NOMO-1 treated with DMSO at 0.1 percent for 48 hours (cell line): ENCODE measurements around the gene PLA2G4A.

Experiments used
- DNase-seq: peaks from one replicate; lab custom pipeline; 2025; ENCODE audit not compliant: unreplicated experiment; lab: John Stamatoyannopoulos, UW

PLA2G4A gene

DNA sequence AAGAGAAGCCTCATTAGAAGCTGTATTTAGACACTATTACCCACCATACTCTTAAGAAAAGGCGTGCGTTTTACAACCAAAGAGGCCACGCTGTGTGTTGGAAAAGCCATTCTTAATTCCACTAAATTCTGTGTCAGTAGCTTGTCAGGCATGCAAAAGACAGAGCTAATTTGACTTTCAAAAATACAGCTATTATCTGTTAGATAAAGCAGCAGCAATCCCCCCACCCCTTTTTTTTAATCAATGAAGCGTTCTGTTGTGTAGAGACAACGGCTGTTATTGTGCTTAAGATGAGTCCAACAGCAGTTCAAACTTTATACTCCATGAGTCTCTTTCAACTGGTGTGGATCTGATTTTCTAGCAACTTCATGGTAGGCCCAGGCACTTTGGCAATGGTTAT, 43.5 kb downstream of the PLA2G4A start:
- no peak for DNase-seq

DNA sequence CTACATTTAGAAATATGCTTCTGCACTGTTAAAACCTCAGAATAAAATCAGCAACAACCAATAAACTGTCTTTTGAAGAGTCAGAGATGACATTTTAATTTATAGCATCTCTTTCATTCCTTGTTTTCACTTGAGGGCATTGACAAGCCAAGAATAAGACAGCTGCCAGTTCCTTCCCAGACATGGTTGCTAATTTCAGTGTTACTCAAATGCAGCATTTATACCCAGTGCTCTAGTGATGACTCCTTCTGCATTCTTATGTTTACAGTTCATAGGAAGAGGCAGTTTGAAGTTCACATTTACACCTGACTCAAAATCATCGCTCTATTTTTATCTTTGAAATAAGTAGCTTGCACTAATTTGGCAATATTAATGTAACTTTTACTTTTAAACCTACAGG, 44.9 kb downstream of the PLA2G4A start:
- no peak for DNase-seq

DNA sequence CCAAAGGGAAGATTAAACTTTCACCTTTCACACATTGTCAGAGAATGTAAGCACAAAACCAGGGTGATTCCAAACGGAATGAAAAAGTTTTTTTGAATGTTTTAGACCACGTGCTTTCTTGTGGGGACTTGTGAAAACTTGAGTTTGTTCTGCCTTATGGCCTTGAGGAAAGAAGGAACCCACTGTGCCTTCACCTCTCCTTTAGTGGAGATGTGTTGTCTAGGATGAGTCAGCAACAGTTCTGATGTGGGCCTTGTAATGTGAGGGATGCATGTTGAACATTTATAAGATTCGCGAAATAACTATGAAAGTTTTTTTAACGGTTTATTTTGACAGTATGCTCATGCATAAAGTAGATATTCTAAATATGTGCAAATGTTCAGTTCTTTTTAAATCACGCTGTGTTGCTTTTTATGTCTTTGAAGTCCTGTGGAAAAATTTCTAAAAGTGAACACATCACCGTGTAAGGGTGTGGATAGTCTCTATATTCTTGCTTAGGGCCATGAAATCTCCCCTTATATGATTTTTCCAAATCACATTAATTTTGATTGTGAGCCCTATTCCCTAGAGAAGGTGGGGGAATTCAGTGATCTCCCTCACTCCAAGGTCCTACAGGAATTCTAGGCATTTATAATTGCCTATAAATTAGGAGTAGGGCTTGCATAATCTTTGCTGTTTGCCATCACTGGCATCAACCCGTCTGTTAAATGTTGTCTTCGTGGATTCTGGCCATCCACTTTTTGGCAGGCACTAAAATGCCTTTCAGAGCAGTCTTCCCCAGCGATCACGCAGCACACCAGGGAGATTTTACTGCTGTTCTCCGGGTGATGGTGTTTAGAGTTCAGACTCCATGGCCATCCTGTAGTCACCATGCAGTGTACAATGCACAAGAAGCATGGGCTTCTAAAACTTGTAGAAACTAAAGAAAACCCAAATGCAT, 47.4 kb downstream of the PLA2G4A start:
- DNase-seq, result no peak

DNA sequence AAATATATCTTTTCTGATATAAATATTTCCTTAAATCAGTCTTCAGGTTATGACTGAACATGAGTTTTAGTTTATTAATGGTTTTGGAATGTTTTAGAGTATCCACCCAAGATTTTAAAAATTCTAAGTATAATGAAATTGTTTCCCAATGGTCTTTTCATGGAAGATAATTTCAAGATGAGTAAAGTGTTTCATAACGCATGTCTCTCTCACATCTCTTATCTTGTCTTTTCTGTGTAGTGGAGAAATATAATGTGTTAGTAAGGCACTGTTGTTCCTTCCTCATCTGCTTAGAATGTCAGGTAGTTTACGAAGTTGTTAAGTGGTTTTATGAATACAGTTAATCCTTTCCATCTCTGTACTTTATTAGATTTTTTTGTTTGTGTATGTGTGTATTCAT, 49.6 kb downstream of the PLA2G4A start:
- peak; percentile 7 for DNase-seq

DNA sequence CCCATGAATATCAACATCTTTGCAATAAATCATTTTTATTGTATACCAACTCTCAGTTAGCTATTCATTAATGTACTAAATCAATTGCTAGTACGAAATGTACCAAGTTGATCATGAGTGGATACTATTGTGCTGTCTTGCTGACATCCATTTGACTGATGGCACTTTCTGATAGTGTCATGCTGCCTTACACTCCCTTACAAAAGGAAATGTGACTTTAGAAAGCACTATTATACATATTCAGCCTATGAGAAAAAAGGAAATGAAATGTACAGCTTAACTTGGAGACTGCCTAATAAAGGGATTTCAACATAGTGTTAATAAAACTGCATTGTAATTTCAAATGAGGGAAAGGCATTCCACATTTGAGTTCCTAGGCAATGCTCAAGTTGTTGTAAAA, 52.2 kb downstream of the PLA2G4A start:
- no peak for DNase-seq

DNA sequence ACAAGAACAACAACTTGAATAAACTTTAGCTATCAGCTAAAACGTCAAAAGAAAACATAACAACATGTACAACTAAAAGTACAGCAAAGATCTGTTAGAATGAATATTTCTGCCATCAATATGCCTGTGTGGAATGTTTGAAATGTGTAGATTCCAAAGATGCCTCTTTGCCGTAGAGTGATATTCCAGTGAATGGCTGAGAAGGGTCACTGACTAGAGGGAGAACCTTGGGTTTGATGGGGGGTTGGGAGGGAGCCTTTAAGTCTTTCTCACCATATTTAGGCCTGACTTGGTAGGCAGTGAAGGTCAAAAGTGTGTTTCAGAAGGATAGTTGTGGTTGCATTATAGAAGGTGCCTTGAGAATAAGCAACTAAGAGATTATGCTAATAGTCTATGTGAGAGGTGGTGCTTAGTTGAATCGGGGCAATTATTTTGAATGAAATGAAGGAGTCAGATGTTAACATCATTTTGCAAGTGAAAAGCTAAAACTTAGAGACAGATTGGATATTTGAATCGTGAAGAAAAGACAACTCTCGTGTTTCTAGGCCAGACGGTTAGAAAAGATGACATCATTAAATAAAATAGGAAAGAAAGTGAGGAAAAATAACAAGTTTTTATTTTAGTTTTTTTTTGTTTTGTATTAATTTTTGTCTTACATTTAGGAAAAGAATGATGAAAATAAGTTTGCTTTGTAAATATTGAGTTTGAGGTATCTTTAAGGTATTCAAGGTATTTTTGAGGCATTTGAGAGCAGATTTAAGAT, 53.8 kb downstream of the PLA2G4A start:
- no peak for DNase-seq

DNA sequence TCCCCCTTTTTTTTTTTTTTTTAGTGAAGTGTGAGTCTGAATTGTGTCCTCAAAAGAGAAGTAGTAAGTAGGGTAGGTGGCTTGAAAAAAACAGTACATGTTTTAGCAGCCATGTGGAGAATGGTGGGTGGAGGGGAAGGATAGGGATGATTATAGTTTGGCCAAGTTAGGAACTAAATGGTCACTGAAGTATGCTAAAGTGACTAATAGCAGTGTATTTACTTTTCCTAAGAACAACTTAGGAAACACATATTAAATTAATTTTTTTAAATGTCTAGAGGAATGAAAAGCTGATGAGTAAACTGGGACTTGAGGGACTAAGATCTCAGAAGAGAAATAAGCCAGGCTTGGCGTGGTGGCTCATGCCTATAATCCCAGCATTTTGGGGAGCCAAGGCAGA, 55.5 kb downstream of the PLA2G4A start:
- DNase-seq, result no peak

DNA sequence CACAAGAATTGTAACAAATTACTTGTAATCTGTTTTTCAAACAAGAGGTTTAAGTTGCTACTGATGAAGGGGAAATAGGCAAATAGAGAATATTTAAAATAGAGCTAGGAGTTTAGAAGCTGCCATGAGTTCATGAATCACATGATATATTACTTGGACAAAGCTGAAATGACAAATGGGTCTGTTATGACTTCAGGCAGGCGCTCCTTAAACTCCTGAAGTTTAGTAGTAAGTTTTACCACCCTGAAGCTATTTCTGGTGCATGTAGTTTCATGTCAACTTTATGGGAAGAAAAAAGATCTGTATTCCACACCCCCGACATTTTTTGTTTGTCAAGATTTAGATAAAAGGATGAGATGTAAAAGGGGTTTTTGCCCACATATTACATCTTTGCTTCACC, 58.5 kb downstream of the PLA2G4A start:
- DNase-seq, result no peak

DNA sequence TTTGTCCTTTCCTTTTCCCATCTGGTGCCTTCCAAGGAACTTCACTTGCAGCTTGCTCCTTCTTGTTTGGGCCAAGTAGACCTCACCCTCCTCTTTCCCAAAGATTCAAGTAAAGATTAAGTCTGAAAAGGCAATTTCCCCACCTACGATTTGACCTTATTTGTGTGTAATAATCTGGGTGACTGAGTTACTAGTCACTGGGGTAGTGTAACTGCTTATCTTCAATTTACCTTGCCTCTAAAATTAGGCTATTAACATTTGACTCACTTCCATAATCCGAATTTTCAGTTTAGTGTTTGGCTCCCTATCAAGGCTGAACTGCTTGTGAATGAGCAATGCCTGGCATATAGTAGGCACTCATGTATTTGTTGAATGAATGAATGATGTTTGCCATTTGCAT, 59.6 kb downstream of the PLA2G4A start:
- DNase-seq, result no peak

DNA sequence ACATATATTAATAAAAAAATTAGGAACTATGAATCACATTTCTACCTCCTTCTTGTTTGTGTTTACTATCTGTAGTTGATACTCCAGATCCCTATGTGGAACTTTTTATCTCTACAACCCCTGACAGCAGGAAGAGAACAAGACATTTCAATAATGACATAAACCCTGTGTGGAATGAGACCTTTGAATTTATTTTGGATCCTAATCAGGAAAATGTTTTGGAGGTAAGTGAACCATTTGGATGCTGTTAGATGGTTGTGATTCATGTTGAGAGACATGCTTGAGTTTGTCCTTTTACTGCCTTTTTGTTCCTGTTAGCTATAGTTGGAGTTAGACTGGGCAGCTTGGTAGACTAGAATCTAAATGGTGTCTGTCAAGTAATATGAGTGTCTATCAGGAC, 64.2 kb downstream of the PLA2G4A start:
- no peak for DNase-seq

DNA sequence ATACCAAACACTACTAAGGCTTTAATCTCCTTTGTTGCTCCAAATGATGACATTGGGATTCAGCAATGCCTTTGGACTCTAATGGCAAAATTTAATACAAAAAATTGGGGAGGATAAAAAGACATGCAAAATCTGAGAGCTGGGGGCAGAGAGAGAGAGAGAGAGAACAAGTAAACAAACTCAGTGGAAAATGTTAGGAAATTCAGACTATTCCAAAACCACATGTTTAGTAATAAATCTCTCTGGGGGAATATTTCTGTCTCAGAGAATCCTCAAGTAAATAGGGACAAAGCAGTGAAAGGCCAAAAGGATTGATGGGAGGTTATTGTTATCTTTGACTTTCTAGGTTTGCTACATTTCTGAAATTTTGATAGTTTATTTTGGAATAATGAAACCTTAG, 65.7 kb downstream of the PLA2G4A start:
- DNase-seq, result no peak

DNA sequence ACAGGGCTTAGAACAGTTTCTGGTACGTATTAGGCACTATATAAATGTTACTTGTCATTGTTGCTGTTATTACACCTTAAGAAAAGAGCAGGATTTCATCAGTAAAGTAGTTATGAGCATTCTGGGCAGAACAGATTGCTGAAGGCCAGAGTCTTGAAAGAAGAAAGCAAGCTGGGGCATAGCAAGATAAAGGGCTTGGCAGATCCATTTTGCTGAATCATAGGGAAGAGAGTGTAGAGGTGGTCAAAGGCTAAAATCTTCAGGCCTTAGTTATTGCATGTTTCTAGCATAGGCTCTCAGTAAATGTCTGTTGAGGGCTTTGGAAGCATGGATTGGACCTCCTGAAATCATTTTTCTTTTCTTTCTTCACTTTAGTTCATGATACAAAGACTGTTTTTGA, 67.5 kb downstream of the PLA2G4A start:
- DNase-seq, result no peak

DNA sequence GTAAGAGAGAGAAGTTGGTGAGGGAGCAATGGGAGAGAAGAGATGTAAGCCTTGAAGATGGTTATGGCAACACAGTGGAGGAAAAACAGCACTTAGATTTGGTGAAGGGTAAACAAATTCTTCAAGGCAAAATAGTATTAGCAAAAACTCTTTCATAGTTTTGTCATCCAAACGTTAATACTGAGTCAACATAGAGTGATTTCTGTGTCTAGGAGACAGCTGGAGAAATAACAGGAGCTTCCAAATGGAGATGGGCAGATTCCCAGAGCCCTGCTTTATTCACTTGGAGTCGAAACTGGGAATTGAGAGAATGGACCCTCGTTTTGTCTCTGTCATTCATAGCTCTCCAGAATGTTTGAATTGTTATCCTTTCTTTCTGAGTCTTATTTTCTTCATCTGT, 68.3 kb downstream of the PLA2G4A start:
- DNase-seq, result no peak

DNA sequence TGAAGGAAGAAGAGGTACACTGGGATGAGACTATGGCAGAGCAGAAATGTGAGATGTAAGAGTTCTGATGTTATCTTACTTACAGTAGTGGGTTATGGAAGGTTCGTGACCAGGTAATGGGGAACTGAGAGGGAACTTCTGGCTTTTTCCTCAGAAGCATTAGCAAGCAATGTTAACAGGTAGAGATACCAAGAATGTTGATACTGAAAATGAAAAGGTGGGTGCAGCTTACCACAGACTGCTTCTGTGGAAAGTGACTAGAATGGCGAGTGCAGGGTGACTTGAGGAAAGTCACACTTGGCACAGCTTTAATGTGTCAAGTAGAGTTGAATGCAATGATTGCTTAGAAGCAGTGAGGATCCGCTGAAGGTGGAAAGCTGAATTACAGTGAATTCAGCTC, 70.8 kb downstream of the PLA2G4A start:
- no peak for DNase-seq

DNA sequence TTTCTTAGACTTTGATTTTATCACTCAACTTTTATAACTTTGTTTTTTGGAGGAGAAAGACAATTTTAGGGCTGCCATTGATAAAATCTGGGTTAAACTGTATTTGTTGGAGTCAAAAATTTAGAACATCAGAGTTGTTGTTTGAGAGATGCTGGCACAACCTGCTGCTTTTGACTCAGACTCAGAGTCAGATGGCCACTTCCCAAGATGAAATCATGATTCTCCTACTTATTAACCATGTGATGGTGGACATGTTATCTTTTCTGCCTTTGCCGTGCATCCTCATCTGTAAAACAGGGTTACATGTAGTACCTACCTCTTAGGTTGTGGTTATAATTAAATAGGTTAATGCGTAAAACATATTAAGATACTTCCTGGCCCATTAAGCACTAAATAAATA, 71.2 kb downstream of the PLA2G4A start:
- DNase-seq, result no peak

DNA sequence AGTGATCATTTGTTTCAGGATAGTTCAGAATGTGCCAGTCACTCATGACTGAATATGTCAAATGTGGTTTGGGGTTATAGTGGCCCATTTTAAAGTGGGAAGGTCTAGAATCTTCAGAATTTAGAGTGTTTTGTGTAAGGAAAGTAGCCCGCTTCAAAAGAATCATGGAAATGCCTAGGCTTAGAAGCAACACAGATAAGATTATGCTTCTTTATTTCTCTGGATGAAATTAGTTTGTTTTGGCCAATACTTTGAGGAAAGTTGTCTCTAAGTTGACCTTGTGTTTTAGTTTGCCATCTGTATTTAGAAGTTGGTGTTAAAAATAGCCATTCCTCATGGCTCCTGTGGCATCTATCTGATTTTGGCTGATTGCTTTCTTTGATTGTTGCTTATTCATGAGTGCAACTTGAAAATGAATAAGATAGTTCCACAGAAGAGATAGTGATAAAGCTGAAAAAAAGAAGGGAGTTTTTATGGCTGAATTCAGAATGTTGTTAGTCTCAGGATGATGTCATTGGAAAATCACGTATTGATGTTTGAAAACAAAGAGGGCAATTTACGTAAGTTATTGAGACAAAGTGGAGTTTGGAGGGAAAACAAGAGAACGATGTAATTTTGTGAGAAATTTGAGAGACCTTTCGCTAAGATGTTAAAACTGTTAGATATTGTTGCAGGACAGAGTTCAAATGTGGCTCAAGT, 71.9 kb downstream of the PLA2G4A start:
- DNase-seq, result no peak

DNA sequence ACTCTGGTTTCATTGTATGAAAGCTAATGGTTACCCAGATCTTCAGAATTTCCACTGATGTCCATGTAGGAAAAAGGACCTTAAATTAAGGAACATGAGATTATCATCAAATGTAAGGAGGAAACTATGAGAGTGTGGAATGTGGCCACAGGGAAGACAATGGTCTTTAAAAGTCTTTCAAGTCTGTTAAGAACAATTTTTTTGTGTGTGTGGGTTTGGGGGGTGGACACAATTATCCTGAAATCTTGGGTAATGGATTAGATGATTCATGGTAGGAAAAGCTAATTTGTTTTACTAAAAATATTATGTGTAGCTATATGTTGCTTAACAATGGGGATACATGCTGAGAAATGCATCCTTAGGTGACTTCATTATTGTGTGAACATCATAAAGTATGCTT, 72.9 kb downstream of the PLA2G4A start:
- no peak for DNase-seq

DNA sequence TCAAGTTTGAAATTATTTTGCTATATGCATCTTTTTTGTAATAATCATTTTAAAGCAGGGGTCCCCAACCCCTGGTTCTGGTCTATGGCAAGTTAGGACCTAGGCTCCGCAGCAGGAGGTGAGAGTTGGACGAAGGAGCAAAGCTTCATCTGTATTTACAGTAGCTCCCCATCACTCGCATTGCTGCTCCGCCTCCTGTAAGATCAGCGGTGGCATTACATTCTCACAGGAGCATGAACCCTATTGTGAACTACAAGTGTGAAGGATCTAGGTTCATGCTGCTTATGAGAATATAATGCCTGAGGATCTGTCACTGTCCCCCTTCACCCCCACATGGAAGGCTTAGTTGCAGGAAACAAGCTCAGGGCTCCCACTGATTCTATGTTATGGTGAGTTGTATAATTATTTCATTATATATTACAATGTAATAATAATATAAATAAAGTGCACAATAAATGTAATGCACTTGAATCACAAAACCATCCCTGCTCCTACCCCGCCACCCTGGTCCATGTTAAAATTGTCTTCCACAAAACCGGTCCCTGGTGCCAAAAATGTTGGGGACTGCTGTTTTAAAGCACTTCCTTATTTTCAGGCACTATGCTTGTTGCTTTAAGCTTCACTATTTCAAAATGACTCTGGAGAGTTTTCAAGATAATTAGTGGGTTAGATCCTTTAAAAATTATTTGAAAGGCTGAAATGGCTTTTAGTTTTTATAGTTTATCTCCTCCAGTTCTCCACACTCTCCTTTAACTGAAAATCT, 74.8 kb downstream of the PLA2G4A start:
- DNase-seq, result peak; percentile 66

DNA sequence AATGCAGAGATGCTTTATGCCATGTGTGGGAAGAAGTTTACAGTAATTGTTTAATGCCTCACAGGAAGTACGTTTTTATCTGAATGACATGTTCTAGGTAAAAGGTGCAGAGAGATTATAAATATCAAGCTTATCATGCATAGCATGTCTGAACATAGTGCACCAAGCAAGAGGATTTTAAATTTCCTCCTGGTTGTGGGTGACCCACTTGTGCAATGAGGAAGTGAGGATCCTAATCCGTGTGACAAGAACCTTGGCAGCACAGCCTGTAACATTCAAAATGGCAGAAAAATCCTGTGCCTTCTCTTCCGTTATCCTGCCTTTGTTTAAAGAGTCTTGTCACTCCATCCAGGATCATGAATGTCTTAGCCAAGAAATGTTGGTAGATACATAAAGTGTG, 75.6 kb downstream of the PLA2G4A start:
- DNase-seq, result peak; percentile 28

DNA sequence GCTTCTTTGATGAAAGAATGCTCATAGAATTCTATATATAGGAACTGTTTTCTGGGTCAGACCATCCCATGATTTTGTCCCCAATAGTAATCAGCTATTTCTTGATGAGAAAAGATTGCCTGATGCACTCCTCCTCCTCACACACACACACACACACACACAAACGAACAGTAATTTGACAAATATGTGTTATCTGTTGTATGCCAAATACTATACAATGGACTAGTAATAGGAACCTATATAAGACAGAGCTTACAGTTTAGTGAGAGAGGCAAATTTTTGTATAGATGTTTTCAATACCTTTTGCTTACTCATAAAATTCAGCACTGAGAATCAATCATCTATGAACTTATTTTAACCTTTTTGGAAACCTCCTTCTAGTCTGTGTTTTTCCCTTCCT, 76.8 kb downstream of the PLA2G4A start:
- no peak for DNase-seq

DNA sequence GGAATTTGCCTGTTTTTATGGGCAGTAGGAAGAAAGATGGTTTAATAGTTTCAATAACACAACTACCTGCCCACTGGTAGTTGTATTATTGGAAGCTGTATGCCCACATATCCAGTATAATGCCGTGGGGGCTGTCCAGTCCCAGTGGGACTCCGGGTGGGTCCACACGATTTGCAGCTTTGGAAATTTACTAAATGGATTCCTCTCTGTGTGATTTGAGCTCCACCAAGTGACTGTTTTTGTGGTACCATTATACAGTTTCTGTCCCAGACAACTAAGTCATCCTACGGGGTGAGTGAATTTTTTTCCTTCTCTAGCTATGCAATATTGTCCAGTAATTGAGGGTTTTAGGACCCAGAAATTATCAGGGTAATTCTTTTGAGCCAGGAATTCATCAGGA, 86.8 kb downstream of the PLA2G4A start:
- no peak for DNase-seq
